HG03469 (cell line): ENCODE data around the gene UBE2A.

Experiments
- ATAC-seq: cut with Tn5 transposase; IDR thresholded peaks from one replicate; pipeline ENCODE4 v1.9.1; 2021; ENCODE audit warnings: mild to moderate bottlenecking, moderate library complexity, moderate number of reproducible peaks; ENCODE audit not compliant: unreplicated experiment

Gene UBE2A

GRCh38 chrX:119606280-119607017 lies 32.1 kb downstream of the UBE2A start, which contains the start of gene NKRF:
Gene NKRF (minus strand): TSS chrX:119606424.
- ATAC-seq = peak; percentile 70

GRCh38 chrX:119607018-119607389 lies 32.6 kb downstream of the UBE2A start:
- no peak for ATAC-seq

- no peak for ATAC-seq
Observed at GRCh38 chrX:119614776-119615175, 40.4 kb downstream of the UBE2A start.

GRCh38 chrX:119617517-119618164 lies 43.3 kb downstream of the UBE2A start:
- ATAC-seq = no peak

GRCh38 chrX:119618439-119618838 lies 44.1 kb downstream of the UBE2A start:
- ATAC-seq = no peak

GRCh38 chrX:119622356-119623232 lies 48.2 kb downstream of the UBE2A start:
- no peak for ATAC-seq

- ATAC-seq = no peak
Observed at GRCh38 chrX:119624417-119624816, 50.1 kb downstream of the UBE2A start.

GRCh38 chrX:119624951-119625668 lies 50.7 kb downstream of the UBE2A start:
- ATAC-seq = no peak

GRCh38 chrX:119625843-119626242 lies 51.5 kb downstream of the UBE2A start:
- ATAC-seq = no peak
